Nephron (organoid): ENCODE data around the gene ZNF831.

Experiments used
- H3K27ac Mint-ChIP-seq, 3 experiments: 2 replicates each; pipeline ENCODE4 v1.8.0; 2020; ENCODE audit warnings: mixed read lengths in 3 of 3, mild to moderate bottlenecking in 2 of 3, moderate library complexity in 1 of 3
- H3K27me3 Mint-ChIP-seq: 2 replicates; pipeline ENCODE4 v1.8.0; 2021; ENCODE audit warnings: low read depth, mild to moderate bottlenecking, moderate library complexity, mixed read lengths
- H3K36me3 Mint-ChIP-seq: 2 replicates; pipeline ENCODE4 v1.8.0; 2020; ENCODE audit warnings: low read depth, mixed read lengths
- H3K4me1 Mint-ChIP-seq: 2 replicates; pipeline ENCODE4 v1.8.0; 2020; ENCODE audit warnings: mixed read lengths
- H3K4me3 Mint-ChIP-seq, 3 experiments: 2 replicates each; pipeline ENCODE4 v1.8.0; 2020; ENCODE audit warnings: mild to moderate bottlenecking in 3 of 3, mixed read lengths in 3 of 3, moderate library complexity in 2 of 3
- H3K9me3 Mint-ChIP-seq: 2 replicates; pipeline ENCODE4 v1.8.0; 2020; ENCODE audit warnings: mixed read lengths
- TF ChIP-seq, protein P1 (sequence below), 3 experiments: fragments of 200-600 bp; sonication (generic); IDR thresholded peaks; one replicate each; pipeline ENCODE4 v1.5.0; 2021; ENCODE audit warnings: antibody characterized with exemption in 3 of 3; ENCODE audit not compliant: unreplicated experiment in 3 of 3

Gene ZNF831

DNA sequence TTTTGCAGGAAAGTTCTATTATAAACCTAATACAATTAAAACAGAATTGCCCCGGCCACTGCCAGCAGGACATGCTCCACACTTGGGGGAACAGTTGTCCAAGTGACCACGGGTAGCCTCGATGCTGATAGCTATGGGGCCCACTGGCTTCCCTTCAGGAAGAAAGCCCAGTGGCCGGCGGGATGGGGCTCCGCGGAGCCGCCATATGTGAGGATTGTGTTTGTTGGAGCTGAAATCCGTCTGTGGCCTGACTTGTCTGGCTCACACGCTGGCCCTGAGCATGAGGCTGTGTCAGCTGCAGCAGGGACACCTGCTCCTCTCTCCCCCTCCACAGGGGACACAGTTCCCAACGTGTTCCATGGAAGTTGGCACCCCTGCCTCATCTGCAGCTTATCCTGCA, 46.6 kb downstream of the ZNF831 start:
- Mint-ChIP-seq H3K36me3 (no peaks in the 10 kb centered on the region), H3K4me1 (no peaks in the 10 kb centered on the region), H3K27me3 (peaks cover 33% of the 10 kb centered on the region), H3K4me3 (no peak overlapping the region), H3K27ac (no peak overlapping the region), H3K9me3 (no peaks in the 10 kb centered on the region)
- TF ChIP-seq, protein P1, sequence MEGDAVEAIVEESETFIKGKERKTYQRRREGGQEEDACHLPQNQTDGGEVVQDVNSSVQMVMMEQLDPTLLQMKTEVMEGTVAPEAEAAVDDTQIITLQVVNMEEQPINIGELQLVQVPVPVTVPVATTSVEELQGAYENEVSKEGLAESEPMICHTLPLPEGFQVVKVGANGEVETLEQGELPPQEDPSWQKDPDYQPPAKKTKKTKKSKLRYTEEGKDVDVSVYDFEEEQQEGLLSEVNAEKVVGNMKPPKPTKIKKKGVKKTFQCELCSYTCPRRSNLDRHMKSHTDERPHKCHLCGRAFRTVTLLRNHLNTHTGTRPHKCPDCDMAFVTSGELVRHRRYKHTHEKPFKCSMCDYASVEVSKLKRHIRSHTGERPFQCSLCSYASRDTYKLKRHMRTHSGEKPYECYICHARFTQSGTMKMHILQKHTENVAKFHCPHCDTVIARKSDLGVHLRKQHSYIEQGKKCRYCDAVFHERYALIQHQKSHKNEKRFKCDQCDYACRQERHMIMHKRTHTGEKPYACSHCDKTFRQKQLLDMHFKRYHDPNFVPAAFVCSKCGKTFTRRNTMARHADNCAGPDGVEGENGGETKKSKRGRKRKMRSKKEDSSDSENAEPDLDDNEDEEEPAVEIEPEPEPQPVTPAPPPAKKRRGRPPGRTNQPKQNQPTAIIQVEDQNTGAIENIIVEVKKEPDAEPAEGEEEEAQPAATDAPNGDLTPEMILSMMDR (IDR thresholded peaks at IDR 0.05; ENCODE audit: unreplicated experiment in 3 of 3) = no peak

DNA sequence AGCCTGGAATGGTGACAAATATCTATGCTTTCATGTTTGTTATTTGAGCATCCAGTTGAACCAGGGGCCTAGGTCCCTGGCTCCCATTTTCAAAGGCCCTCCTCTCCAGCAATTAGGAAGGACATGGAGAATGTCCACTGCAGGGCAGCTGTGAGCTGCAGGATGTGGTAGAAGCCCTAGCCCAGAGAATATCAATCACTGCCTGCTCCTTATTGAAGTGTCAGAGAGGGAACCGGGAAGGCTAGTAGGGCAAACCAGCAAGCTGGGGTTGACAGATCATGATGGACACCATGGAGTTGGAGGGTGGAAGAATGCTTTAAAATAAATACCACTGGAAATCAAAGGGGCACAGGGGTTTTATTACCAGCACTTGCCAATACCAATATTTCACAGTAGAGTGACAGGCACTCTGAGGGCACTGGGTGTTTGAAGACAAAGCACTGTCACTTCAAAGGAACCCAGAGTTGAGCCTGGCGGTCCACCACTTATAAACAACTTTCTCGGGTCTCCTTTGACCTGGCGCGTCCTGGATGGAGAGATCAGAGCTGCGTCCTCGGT, 47.7 kb downstream of the ZNF831 start:
- Mint-ChIP-seq H3K27me3 (peaks cover 30% of the 10 kb centered on the region), H3K4me1 (no peaks in the 10 kb centered on the region), H3K4me3 (no peak overlapping the region), H3K36me3 (no peaks in the 10 kb centered on the region), H3K9me3 (no peaks in the 10 kb centered on the region), H3K27ac (no peak overlapping the region)
- TF ChIP-seq, protein P1 (IDR thresholded peaks at IDR 0.05; ENCODE audit: unreplicated experiment in 3 of 3) = no peak

DNA sequence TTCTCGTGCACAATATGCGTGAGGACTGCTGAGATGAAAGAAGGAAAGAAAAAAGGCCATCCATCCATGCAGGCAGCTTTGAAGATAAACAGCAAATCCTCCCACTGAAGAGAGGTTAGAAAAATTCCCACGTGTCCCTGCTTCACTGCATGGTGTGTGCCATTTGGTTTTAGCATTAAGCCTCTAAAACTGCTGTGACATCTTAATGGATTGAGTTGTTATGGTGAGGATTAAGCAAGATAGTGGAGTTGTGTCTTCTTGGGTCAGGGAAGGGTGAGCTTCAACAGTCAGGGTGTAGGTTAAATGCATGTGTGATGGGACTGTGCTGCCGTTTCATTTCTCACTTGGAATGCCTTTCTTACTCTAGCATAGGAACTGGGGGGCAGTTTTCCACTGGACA, 50.5 kb downstream of the ZNF831 start:
- Mint-ChIP-seq H3K4me3 (no peak overlapping the region), H3K36me3 (no peaks in the 10 kb centered on the region), H3K27me3 (peaks cover 33% of the 10 kb centered on the region), H3K9me3 (no peaks in the 10 kb centered on the region), H3K4me1 (no peaks in the 10 kb centered on the region), H3K27ac (no peak overlapping the region)
- TF ChIP-seq, protein P1 (IDR thresholded peaks at IDR 0.05; ENCODE audit: unreplicated experiment in 3 of 3) = no peak

DNA sequence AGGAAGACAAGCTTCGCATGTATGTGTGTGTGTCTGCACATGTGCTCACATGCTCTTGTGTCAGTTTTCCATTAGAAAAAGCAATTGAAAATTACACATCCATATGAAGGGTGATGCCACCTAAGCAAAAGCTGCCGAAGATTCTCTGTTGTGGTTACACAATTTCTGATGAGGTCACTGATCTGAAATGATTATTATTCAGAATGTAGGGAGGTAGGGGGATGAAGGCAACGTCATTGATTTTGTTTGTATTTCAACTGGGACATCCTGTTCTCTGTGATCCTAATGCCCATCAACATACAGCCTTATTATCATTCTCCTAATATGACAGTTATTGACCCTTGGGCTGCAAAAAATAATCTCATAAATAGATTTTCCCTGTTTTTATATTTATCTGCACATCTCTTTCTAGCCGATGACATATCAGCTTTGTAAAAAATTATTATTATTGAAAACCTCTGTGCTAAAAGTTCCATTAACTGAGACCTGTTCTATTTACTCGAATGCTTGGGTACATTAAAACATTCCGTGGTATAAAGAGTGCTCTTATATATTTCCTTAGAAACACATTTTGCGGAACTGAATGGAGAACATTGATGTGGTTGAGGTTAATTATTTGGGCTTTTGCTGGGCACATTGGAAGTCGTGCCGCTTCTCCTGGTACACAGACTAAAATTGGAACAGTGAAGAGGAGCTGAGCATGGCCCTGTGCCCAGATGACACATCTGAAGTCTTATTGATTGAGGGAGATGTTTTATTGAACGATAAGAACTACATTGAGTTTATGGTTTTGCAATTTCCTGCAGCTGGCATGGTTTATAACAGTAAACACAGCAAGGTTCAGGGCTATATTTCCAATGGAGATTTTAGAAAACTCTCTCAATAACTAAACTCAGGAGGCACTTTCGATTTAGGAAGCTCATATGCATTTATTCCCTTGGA, 51.3 kb downstream of the ZNF831 start:
- no peaks in the 10 kb centered on the region for H3K36me3 Mint-ChIP-seq
- no peak overlapping the region for H3K27ac Mint-ChIP-seq
- TF ChIP-seq, protein P1 (IDR thresholded peaks at IDR 0.05; ENCODE audit: unreplicated experiment in 3 of 3) = no peak
- H3K4me1 Mint-ChIP-seq = no peaks in the 10 kb centered on the region
- H3K27me3 Mint-ChIP-seq = peaks cover 32% of the 10 kb centered on the region
- no peaks in the 10 kb centered on the region for H3K9me3 Mint-ChIP-seq
- no peak overlapping the region for H3K4me3 Mint-ChIP-seq

GRCh38 chr20:59217173-59217572, 53.6 kb downstream of the ZNF831 start:
- Mint-ChIP-seq H3K27ac (no peak overlapping the region), H3K9me3 (no peaks in the 10 kb centered on the region), H3K4me1 (peaks cover 10% of the 10 kb centered on the region), H3K27me3 (peaks cover 33% of the 10 kb centered on the region), H3K4me3 (no peak overlapping the region), H3K36me3 (no peaks in the 10 kb centered on the region)
- TF ChIP-seq, protein P1 (IDR thresholded peaks at IDR 0.05; ENCODE audit: unreplicated experiment in 3 of 3) = no peak
